ENCODE data around the gene STUB1. TPM values are rescaled to one million over a fixed set of nuclear protein-coding genes. Genes with fewer than 3 reads are reported as not detected.
A peak's percentile ranks its signal among the peaks of the same experiment; 100 is the strongest.

STUB1 gene
- total and polyA plus RNA-seq, 2 donors (not counting 1 experiment from before 2014, with no cell fraction given), result 94.6 to 133 TPM

DNA sequence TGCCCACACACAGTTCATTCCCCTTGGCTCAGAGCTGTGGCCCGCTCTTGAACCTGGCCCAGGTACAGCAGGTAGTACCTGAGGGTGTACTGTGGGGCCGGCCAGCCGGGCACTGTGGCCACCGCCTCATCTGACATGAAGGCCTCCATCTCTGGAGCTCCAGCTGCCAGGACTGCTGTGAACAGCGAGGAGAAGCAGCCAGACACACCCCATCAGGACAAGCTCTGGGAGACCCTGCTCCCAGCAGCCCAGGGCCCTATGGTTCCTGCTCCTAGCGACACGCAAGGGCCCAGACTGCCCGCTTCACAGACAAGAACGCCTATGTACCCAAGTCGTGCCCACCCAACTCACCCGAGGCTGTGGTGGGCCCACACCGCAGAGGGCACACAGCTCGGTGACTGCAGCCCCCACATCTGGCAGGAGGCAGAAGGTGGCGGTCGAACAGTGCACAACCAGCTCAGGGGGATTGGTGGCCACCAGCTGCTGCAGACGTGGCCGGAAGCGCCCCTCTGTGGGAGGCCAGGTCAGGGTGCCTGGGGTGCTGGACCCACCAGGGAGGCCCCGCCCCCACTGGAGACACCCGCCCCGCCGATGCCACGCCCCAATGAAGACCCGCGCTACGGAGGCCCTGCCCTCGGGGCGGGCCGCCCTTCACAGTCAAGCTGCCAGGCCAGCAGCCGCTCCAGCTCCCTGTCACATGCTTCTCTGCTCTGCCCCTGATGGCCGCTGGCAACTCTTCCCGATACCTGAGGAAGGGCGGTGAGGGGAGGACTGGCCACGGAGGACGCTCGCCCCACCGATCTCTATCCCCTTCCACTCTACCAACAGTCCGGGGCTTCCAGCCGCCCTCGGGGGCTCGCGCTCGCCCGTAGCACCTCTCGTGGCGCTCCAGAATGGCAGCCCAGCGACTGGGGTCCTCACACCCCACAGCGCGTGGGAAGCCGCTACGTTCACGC, 1.1 kb upstream of the STUB1 start:
- H3K4me1 ChIP-seq (ENCODE audit: control insufficient read depth, extremely low read depth, insufficient read depth, low read length), result peaks cover 23% of the 10 kb centered on the region
- DNase-seq (ENCODE audit: low read depth in 2 of 2), result peak; percentile 45 to 56
- no peaks in the 10 kb centered on the region for H3K27me3 ChIP-seq (ENCODE audit: control insufficient read depth, insufficient read depth, low read length)
- peak overlapping the region; percentile 67 for H3K27ac ChIP-seq (ENCODE audit: insufficient read depth, low read length)
- H3K9me3 ChIP-seq (ENCODE audit: control insufficient read depth, insufficient read depth, low read depth, low read length), result no peaks in the 10 kb centered on the region
- TF ChIP-seq, protein P1, sequence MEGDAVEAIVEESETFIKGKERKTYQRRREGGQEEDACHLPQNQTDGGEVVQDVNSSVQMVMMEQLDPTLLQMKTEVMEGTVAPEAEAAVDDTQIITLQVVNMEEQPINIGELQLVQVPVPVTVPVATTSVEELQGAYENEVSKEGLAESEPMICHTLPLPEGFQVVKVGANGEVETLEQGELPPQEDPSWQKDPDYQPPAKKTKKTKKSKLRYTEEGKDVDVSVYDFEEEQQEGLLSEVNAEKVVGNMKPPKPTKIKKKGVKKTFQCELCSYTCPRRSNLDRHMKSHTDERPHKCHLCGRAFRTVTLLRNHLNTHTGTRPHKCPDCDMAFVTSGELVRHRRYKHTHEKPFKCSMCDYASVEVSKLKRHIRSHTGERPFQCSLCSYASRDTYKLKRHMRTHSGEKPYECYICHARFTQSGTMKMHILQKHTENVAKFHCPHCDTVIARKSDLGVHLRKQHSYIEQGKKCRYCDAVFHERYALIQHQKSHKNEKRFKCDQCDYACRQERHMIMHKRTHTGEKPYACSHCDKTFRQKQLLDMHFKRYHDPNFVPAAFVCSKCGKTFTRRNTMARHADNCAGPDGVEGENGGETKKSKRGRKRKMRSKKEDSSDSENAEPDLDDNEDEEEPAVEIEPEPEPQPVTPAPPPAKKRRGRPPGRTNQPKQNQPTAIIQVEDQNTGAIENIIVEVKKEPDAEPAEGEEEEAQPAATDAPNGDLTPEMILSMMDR (conservative IDR thresholded peaks at IDR 0.05 in 1 of 2, IDR thresholded peaks at IDR 0.05 in 1 of 2; ENCODE audit: low read depth in 1 of 2, low read length in 2 of 2), result no peak
- no peak for TF ChIP-seq EZH2 (IDR thresholded peaks at IDR 0.05; ENCODE audit: low read length, missing control alignments)
- peaks cover 20% of the 10 kb centered on the region for H3K36me3 ChIP-seq (ENCODE audit: control insufficient read depth, insufficient read depth, low read length)
- peaks cover 31% of the 10 kb centered on the region for H3K79me2 ChIP-seq (ENCODE audit: control insufficient read depth, insufficient read depth, low read length)
- H4K20me1 ChIP-seq (ENCODE audit: control insufficient read depth, extremely low read depth, insufficient read depth, low read length), result no peaks in the 10 kb centered on the region
- H3K4me2 ChIP-seq (ENCODE audit: extremely low read depth, insufficient read depth, low read length), result peak overlapping the region; percentile 75
- H3K4me3 ChIP-seq (replicated peaks in 1 of 4; ENCODE audit: control extremely low read depth in 1 of 4, insufficient read depth in 1 of 4, low read depth in 3 of 4, low read length in 4 of 4), result peak overlapping the region; percentile 43 to 57 (median 45)
- H2AFZ ChIP-seq (ENCODE audit: low read length), result peak overlapping the region; percentile 69
- H3K9ac ChIP-seq (ENCODE audit: insufficient read depth, low read length), result peak overlapping the region; percentile 23

DNA sequence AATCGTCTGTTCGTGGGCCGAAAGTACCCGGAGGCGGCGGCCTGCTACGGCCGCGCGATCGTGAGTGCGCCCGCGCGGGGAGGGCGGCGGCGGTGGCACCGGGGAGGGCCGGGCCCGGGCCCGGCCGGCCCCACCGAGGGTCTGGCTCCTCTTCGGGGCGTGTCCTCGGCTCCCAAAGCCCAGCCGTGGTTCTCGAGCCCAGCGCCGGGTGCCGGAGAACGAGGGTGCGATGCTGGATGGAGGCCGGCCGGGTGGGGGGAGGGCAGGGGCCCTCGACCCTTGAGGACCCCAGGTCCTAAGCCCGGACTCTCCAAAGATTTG, 375 bp downstream of the STUB1 start:
- H3K79me2 ChIP-seq (ENCODE audit: control insufficient read depth, insufficient read depth, low read length), result peaks cover 31% of the 10 kb centered on the region
- peak overlapping the region; percentile 72 to 88 (median 85) for H3K4me3 ChIP-seq (replicated peaks in 1 of 4; ENCODE audit: control extremely low read depth in 1 of 4, insufficient read depth in 1 of 4, low read depth in 3 of 4, low read length in 4 of 4)
- no peak overlapping the region for H2AFZ ChIP-seq (ENCODE audit: low read length)
- TF ChIP-seq, protein P1 (conservative IDR thresholded peaks at IDR 0.05 in 1 of 2, IDR thresholded peaks at IDR 0.05 in 1 of 2; ENCODE audit: low read depth in 1 of 2, low read length in 2 of 2), result no peak
- TF ChIP-seq EZH2 (IDR thresholded peaks at IDR 0.05; ENCODE audit: low read length, missing control alignments), result no peak
- H3K36me3 ChIP-seq (ENCODE audit: control insufficient read depth, insufficient read depth, low read length), result peaks cover 26% of the 10 kb centered on the region
- no peaks in the 10 kb centered on the region for H3K9me3 ChIP-seq (ENCODE audit: control insufficient read depth, insufficient read depth, low read depth, low read length)
- peak overlapping the region; percentile 78 for H3K9ac ChIP-seq (ENCODE audit: insufficient read depth, low read length)
- H3K4me1 ChIP-seq (ENCODE audit: control insufficient read depth, extremely low read depth, insufficient read depth, low read length), result peaks cover 18% of the 10 kb centered on the region
- H3K27me3 ChIP-seq (ENCODE audit: control insufficient read depth, insufficient read depth, low read length), result no peaks in the 10 kb centered on the region
- H3K4me2 ChIP-seq (ENCODE audit: extremely low read depth, insufficient read depth, low read length), result peak overlapping the region; percentile 99
- peak overlapping the region; percentile 73 for H3K27ac ChIP-seq (ENCODE audit: insufficient read depth, low read length)
- no peaks in the 10 kb centered on the region for H4K20me1 ChIP-seq (ENCODE audit: control insufficient read depth, extremely low read depth, insufficient read depth, low read length)
- DNase-seq (ENCODE audit: low read depth in 2 of 2), result no peak

DNA sequence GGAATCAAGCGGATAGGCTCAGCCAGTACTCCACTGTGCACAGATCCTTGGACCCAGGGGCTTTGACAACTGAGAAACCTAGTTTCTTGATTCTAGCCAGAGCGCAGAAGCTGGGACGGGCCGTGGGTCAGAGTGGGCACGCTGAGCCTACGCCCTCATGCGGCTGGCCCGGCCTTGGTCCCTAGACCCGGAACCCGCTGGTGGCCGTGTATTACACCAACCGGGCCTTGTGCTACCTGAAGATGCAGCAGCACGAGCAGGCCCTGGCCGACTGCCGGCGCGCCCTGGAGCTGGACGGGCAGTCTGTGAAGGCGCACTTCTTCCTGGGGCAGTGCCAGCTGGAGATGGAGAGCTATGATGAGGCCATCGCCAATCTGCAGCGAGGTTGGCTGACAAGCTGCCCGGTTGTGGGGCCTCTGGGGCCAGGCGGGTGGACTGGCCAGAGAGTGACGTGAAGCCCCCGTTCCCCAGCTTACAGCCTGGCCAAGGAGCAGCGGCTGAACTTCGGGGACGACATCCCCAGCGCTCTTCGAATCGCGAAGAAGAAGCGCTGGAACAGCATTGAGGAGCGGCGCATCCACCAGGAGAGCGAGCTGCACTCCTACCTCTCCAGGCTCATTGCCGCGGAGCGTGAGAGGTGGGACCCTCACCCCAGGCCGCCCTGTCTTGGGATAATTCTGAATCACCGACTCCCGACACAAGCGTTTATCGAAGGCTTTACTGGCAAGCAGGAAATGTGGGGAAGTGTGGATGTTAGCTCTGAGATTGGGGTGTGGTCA, 946 bp downstream of the STUB1 start:
- DNase-seq (ENCODE audit: low read depth in 2 of 2), result peak; percentile 57 to 58
- H3K36me3 ChIP-seq (ENCODE audit: control insufficient read depth, insufficient read depth, low read length), result peaks cover 27% of the 10 kb centered on the region

More for the DNA sequence above, 946 bp downstream of the STUB1 start:
- Histone ChIP-seq H3K9ac (ENCODE audit: insufficient read depth, low read length) (peak overlapping the region; percentile 78), H3K4me2 (ENCODE audit: extremely low read depth, insufficient read depth, low read length) (peak overlapping the region; percentile 99), H3K27me3 (ENCODE audit: control insufficient read depth, insufficient read depth, low read length) (no peaks in the 10 kb centered on the region), H2AFZ (ENCODE audit: low read length) (no peak overlapping the region), H3K4me3 (replicated peaks in 1 of 4; ENCODE audit: control extremely low read depth in 1 of 4, insufficient read depth in 1 of 4, low read depth in 3 of 4, low read length in 4 of 4) (peak overlapping the region; percentile 72 to 88 (median 85)), H3K4me1 (ENCODE audit: control insufficient read depth, extremely low read depth, insufficient read depth, low read length) (peaks cover 18% of the 10 kb centered on the region), H3K79me2 (ENCODE audit: control insufficient read depth, insufficient read depth, low read length) (peaks cover 31% of the 10 kb centered on the region), H4K20me1 (ENCODE audit: control insufficient read depth, extremely low read depth, insufficient read depth, low read length) (no peaks in the 10 kb centered on the region), H3K27ac (ENCODE audit: insufficient read depth, low read length) (peak overlapping the region; percentile 73), H3K9me3 (ENCODE audit: control insufficient read depth, insufficient read depth, low read depth, low read length) (no peaks in the 10 kb centered on the region)
- no peak for TF ChIP-seq EZH2 (IDR thresholded peaks at IDR 0.05; ENCODE audit: low read length, missing control alignments)
- TF ChIP-seq, protein P1 (conservative IDR thresholded peaks at IDR 0.05 in 1 of 2, IDR thresholded peaks at IDR 0.05 in 1 of 2; ENCODE audit: low read depth in 1 of 2, low read length in 2 of 2), result peak in 1 of 2 donors; percentile 13

Measured in fibroblast of lung (primary cell).